ENCODE results near the gene TRMT112. TPM values are rescaled to one million over a fixed set of nuclear protein-coding genes. Genes with fewer than 3 reads are reported as not detected.

The TRMT112 gene
- total and polyA plus RNA-seq, 4 donors: 52.5 to 137 (median 131) TPM

- Histone ChIP-seq H3K4me1 (ENCODE audit: control insufficient read depth in 4 of 4, insufficient read depth in 4 of 4, low read length in 3 of 4) (peaks cover 0 to 12% (median 7%) of the 10 kb centered on the region in 4 donors), H3K27me3 (ENCODE audit: control insufficient read depth in 4 of 4, insufficient read depth in 4 of 4, low read length in 3 of 4) (no peaks in the 10 kb centered on the region), H3K9ac (ENCODE audit: low read depth in 1 of 2, low read length in 2 of 2) (no peak within 1 kb of the TSS), H3K36me3 (ENCODE audit: control insufficient read depth in 4 of 4, insufficient read depth in 3 of 4, low read depth in 1 of 4, low read length in 3 of 4) (no peaks in the 10 kb centered on the region), H3K9me3 (ENCODE audit: control insufficient read depth in 4 of 4, low read length in 3 of 4) (no peaks in the 10 kb centered on the region), H3K27ac (ENCODE audit: low read depth in 1 of 2, low read length in 2 of 2) (peak within 1 kb of the TSS; percentile 18 to 61), H3K4me3 (ENCODE audit: low read depth in 1 of 3, low read length in 3 of 3) (peak within 1 kb of the TSS in 1 of 3 donors; percentile 21)
- no peak for DNase-seq (ENCODE audit: low spot score)
- TF ChIP-seq EGR1 (IDR thresholded peaks at IDR 0.05; ENCODE audit: low read depth in 2 of 2): no peak
- no peak for TF ChIP-seq YY1 (IDR thresholded peaks at IDR 0.05)
- TF ChIP-seq, protein P1, sequence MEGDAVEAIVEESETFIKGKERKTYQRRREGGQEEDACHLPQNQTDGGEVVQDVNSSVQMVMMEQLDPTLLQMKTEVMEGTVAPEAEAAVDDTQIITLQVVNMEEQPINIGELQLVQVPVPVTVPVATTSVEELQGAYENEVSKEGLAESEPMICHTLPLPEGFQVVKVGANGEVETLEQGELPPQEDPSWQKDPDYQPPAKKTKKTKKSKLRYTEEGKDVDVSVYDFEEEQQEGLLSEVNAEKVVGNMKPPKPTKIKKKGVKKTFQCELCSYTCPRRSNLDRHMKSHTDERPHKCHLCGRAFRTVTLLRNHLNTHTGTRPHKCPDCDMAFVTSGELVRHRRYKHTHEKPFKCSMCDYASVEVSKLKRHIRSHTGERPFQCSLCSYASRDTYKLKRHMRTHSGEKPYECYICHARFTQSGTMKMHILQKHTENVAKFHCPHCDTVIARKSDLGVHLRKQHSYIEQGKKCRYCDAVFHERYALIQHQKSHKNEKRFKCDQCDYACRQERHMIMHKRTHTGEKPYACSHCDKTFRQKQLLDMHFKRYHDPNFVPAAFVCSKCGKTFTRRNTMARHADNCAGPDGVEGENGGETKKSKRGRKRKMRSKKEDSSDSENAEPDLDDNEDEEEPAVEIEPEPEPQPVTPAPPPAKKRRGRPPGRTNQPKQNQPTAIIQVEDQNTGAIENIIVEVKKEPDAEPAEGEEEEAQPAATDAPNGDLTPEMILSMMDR (IDR thresholded peaks at IDR 0.05; ENCODE audit: low read depth, low read length, missing input control): no peak
- TF ChIP-seq, protein P2, sequence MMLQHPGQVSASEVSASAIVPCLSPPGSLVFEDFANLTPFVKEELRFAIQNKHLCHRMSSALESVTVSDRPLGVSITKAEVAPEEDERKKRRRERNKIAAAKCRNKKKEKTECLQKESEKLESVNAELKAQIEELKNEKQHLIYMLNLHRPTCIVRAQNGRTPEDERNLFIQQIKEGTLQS (IDR thresholded peaks at IDR 0.05): no peak
- no peak for TF ChIP-seq FOXA1 (IDR thresholded peaks at IDR 0.05)
- no peak for TF ChIP-seq REST (IDR thresholded peaks at IDR 0.05)
- no peak for TF ChIP-seq MAX (IDR thresholded peaks at IDR 0.05)
- no peak for TF ChIP-seq RXRA (IDR thresholded peaks at IDR 0.05)
- WGBS: 74% methylated on average over 16 of the region's 16 CpGs
Observed at GRCh38 chr11:64339754-64340408, 22.5 kb upstream of the TRMT112 start, which contains the start of gene CCDC88B. TSS of gene CCDC88B (plus strand) at chr11:64340204. CDS start at chr11:64340267, 63 bp downstream.

GRCh38 chr11:64339286-64339685 lies 21.9 kb upstream of the TRMT112 start:
- H3K4me3 ChIP-seq (ENCODE audit: low read depth in 1 of 3, low read length in 3 of 3): no peak overlapping the region
- H3K4me1 ChIP-seq (ENCODE audit: control insufficient read depth in 4 of 4, insufficient read depth in 4 of 4, low read length in 3 of 4): peaks cover 0 to 12% (median 7%) of the 10 kb centered on the region in 4 donors
- DNase-seq (ENCODE audit: low spot score): no peak
- no peaks in the 10 kb centered on the region for H3K36me3 ChIP-seq (ENCODE audit: control insufficient read depth in 4 of 4, insufficient read depth in 3 of 4, low read depth in 1 of 4, low read length in 3 of 4)
- TF ChIP-seq, protein P1 (IDR thresholded peaks at IDR 0.05; ENCODE audit: low read depth, low read length, missing input control): no peak
- no peaks in the 10 kb centered on the region for H3K27me3 ChIP-seq (ENCODE audit: control insufficient read depth in 4 of 4, insufficient read depth in 4 of 4, low read length in 3 of 4)
- no peaks in the 10 kb centered on the region for H3K9me3 ChIP-seq (ENCODE audit: control insufficient read depth in 4 of 4, low read length in 3 of 4)
- no peak overlapping the region for H3K27ac ChIP-seq (ENCODE audit: low read depth in 1 of 2, low read length in 2 of 2)
- 63% methylated on average over 4 of the region's 4 CpGs for WGBS
- H3K9ac ChIP-seq (ENCODE audit: low read depth in 1 of 2, low read length in 2 of 2): no peak overlapping the region

Measured in liver (tissue), 9 donors.